LHCN-M2 (cell line): ENCODE results near the gene DVL1. TPM values are rescaled to one million over a fixed set of nuclear protein-coding genes. Genes with fewer than 3 reads are reported as not detected.
"Not testable (repeated sequence)": the region's sequence is repeated elsewhere in the genome, so short reads cannot be mapped to it uniquely, and the experiment has no call there.

Experiments
- DNase-seq: peaks from one replicate; pipeline ENCODE4 v3.0.0-alpha.2; 2012; ENCODE audit warnings: low read depth
- total RNA-seq: library from RNA; depleted of rRNA; stranded (reverse); fragments of >200 nt; gene quantifications from 2 replicates; pipeline ENCODE4 v1.2.3, GENCODE V29; 2014

DVL1 gene
- total RNA-seq, 1 experiment from 2014 or later = 85.6 TPM

GRCh38 chr1:1327291-1327690, 21.9 kb downstream of the DVL1 start:
- no peak for DNase-seq

DNA sequence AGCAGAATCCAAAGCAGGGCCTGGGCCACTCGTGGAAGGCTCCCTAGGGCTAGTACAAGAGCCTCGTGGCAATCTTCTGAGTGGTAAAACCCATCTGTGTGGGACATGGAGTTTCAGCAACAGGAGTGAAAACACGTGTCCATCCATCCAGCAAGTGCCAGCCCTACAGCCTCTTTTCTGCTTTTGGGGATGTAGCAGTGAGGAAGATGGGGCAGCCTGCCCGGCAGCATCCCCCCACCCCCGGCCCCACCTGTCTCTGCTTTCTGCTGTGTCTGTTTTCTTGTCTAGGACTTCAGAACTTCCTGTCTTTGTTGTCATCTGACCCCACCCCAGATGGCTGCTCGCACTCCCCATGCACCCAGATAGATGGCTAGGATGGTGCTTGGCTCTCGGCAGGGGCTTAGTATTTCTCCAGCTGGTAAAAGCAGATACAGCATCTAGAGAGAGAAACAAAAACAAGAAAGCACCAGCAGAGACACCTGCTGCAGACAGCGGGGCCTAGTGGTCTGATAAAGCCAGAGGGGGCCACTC, 23.1 kb downstream of the DVL1 start:
- no peak for DNase-seq

- DNase-seq = no peak
Measured at GRCh38 chr1:1325288-1326074, 23.7 kb downstream of the DVL1 start.

GRCh38 chr1:1324524-1325287, 24.5 kb downstream of the DVL1 start, which contains the start of the genes CPTP and INTS11:
Gene CPTP (plus strand): TSS chr1:1324802. CDS start chr1:1326911, 2,109 bp downstream.
Gene INTS11 (minus strand): TSS chr1:1324660. CDS start chr1:1324608, 52 bp downstream.
- peak; percentile 85 for DNase-seq

DNA sequence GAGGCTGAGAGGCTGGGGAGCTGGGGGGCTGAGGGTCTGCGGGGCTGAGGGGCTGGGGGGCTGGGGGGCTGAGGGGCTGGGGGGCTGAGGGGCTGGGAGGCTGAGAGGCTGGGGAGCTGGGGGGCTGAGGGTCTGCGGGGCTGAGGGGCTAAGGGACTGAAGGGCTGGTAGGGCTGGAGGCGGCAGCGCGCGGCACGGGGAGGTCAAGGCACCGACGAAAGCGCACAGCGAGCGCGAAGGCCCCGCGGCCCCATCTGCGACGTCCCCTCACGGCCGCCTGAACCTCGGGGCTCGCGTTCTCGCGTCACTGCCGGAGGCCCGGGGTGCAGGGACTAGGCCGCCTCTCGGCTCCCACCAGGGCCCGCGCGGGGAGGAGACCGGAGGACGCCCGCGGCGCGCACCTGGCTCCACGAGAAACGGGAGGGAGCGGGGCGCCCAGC, 25.1 kb downstream of the DVL1 start:
- DNase-seq = no peak

GRCh38 chr1:1322952-1323351, 26.3 kb downstream of the DVL1 start:
- DNase-seq = no peak

- DNase-seq = no peak
Measured at GRCh38 chr1:1322418-1322817, 26.8 kb downstream of the DVL1 start.

DNA sequence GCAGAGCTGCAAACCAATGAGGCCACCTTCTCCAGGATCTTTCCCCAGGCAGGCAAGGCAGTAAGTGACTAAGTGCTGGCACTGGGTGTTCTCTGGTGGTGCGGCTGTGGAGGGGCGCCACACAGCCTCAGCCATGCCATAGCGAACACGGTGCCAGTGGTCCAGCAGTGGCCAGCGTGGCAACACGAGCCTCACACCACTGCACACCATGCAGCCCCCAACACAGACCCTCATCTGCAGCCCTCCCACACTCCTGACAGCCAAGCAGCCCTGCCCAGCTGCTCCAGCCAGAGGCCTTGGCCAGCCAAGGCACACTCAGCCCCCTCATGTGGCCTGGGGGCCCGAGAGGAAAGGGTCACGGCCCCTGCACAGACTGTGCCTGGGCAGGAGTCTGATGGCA, 27.7 kb downstream of the DVL1 start:
- no peak for DNase-seq

GRCh38 chr1:1320666-1321448, 28.4 kb downstream of the DVL1 start:
- no peak for DNase-seq

GRCh38 chr1:1319646-1319941, 29.6 kb downstream of the DVL1 start:
- no peak for DNase-seq

DNA sequence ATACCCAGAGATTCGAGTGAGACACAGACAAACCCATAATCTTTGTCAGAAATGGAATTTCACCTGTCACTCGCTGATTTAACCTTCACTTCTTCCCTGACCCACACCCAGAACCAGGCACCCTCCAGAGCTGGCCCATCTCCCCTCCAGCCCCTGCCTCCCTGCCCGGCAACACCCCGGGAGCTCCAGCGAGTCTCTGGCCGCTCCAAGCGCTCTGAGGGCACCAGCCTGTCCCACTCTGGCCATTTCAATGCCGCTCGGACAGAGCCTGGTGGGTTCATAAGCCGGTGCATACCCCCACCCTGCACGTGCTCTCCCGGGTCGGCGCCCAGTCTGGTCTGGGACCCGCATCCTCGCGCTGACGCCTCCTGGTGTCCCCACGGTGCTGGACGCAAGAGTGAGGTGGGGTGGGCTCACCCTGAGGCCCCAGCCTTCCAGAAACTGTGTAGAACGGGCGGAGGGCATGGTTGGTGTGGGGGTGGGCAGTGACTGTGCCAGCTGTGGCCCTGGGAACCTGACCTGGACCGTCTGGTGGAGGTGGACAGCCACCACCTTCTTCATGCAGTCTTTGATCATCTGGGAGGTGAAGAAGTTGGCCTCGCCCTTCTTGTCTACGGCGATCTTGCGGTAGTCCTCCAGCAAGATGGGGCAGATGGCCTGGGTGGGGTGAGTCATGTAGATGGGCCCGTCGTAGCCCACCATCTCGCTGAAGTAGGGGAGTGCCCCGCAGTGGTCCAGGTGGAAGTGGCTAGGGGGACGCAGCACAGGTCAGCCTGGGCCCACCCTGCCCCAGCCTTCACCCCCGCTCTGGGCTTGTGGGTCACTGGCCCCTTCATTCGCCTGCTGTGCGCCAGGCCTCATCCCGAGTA, 30.2 kb downstream of the DVL1 start:
- no peak for DNase-seq

- peak; percentile 95 for DNase-seq
Measured at GRCh38 chr1:1318131-1318652, 31.0 kb downstream of the DVL1 start.

DNA sequence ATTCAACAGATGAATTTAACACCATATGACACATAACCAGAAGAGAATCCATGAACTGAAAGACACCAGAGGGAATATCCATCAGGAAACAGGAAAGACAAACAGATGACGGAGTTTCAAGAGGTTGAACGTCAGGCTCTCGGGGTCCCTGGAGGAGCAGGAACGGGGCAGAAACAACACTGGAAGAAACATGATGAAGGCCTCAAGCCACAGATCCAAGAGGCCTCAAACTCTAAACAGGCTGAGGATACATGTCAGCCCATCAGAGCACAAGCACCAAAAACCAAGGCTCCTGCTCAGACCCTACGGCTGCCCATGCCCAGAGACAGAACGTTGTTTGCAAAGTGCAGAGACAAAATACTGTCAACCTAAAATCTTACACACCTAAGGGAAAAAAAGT, 31.8 kb downstream of the DVL1 start:
- DNase-seq = no peak

DNA sequence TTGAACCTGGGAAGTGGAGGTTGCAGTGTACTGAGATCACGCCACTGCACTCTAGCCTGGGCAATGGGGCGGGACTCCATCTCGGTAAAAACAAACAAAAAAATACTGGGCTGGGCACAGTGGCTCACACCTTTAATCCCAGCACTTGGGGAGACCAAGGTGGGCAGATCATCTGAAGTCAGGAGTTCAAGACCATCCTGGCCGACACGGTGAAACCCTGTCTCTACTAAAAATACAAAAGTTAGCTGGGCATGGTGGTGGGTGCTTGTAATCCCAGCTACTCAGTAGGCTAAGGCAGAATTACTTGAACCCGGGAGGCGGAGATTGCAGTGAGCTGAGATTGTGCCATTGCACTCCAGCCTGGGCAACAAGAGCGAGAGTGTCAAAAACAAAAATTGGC, 33.0 kb downstream of the DVL1 start:
- DNase-seq = not testable (repeated sequence)

DNA sequence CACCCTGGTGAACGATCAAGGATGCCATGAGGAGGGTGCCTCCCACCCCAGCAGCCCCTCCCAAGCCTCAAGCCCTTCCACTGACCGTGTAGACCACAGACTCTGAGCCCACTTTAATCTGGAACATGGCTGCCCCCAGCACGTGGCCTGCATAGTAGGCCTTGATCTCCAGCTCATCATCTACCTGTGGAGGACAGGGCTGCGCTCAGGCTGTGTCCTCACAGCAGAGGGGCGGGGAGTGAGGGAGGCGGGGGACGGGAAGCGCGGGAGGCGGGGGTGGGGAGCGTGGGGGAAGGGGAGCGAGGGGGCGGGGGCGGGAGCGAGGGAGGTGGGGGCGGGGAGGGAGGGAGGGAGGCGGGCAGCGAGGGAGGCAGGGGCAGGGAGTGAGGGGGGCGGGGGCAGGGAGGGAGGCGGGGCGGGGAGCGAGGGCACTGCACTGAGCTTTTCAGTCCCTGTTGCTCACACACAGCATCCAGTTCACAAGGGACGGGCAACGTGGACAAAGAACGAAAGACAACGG, 33.7 kb downstream of the DVL1 start:
- DNase-seq = no peak

DNA sequence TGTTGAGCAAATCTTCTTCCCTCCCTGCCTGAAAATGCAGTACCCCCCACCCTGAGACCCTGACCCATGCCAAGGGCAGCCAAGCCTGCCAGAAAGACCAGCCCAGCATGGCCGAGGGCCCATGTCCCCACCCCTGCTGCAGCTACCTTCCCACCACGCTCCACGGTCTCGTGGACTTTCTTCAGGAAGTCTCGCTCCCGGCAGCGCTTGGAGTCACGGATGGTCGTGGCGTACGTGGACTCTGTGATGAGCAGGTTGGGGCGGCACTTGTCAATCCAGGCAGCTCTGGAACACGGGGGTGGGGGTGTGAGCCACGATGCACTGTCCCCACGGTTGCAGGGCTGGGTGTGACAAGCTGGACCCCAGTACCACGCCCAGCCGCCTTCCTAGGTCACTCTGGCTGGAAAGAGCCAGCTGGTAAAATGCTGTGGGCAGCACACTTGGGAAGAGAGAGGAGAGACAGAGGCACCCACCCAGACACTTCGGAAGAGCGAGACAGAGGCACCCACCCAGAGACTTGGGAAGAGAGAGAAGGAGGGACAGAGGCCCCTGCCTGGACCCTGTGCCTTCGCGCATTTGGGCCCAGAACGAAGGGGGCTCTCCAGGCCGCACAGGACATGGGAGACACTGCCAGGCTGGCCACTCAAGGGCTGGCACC, 34.4 kb downstream of the DVL1 start:
- DNase-seq = no peak

GRCh38 chr1:1314237-1314586, 35.0 kb downstream of the DVL1 start:
- DNase-seq = no peak

DNA sequence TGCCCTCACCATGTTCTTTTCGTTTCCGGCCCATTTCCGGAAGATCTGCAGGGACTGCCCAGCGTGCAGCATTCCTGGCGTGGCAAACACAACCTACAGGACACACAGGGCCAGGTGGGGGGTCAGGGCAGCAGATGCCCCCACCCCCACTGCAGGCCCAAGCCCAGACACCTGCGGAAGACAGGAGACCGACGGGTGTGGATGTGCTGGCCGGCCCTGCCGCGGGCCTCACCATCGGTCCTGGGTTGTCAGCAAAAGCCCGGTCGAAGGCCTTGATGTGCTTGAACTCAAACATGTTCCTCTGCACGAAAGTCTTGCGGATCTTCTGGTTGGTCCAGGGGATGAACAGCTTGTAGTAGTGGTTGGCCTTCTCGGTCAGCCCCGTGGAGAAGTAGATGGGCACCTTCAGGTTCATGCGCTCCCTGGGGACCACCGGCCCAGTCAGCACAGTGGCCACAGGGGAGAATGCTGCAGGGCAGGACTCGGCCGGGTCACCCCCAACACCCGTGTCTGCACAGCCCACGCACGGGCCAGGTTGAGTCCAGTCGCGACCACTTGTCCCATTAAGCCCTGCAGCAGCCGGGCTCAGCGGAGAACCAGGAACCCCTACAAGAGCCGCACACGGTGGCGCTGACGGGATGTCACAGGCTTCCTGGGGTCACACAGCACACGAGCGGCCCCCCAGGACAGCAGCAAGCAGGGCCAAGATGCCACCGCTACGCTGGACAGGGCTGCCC, 35.5 kb downstream of the DVL1 start:
- DNase-seq = no peak
